IMR-90 (cell line): ENCODE measurements around the gene SYNE3. TPM values are rescaled to one million over a fixed set of nuclear protein-coding genes. Genes with fewer than 3 reads are reported as not detected.
A peak's percentile ranks its signal among the peaks of the same experiment; 100 is the strongest.

Experiments used
- ATAC-seq: fragments of 200-7000 bp; cut with Tn5 transposase; 2 replicates; pipeline ENCODE4 v1.9.1; 2020; ENCODE audit warnings: low read depth, mild to moderate bottlenecking, moderate library complexity
- BruUV-seq: library from RNA; stranded (reverse); fragments of 400-500 nt; replicated peaks from 2 replicates; lab custom pipeline; 2021; lab: Mats Ljungman, UMichigan
- CTCF ChIA-PET: fragments of 300-600 bp; formaldehyde crosslinking; extraction: SDS; loops from one replicate; lab custom pipeline; 2021; ENCODE audit warnings: antibody characterized with exemption; lab: Yijun Ruan, JAX
- POLR2A ChIA-PET: fragments of 300-600 bp; sonication (Branson Sonifier 250); formaldehyde crosslinking; loops from one replicate; lab custom pipeline; 2022; ENCODE audit warnings: antibody characterized with exemption; ENCODE audit not compliant: unreplicated experiment; lab: Charles Lee
- DNase-seq: peaks from one replicate; pipeline ENCODE4 v3.0.0; 2013
- H2AFZ ChIP-seq: replicated peaks from 2 replicates; pipeline ENCODE3; 2013; ENCODE audit warnings: low read length, mild to moderate bottlenecking; ENCODE audit not compliant: poor library complexity
- H2AK5ac ChIP-seq: 2 replicates; pipeline ENCODE4 v1.6.1; 2013; ENCODE audit warnings: low read depth, low read length, inconsistent platforms
- H2AK9ac ChIP-seq: replicated peaks from 2 replicates; pipeline ENCODE3; 2013; ENCODE audit warnings: mild to moderate bottlenecking, low read depth, low read length, moderate library complexity; ENCODE audit not compliant: poor library complexity
- H2BK120ac ChIP-seq: 2 replicates; pipeline ENCODE4 v1.6.1; 2013; ENCODE audit warnings: low read depth, low read length, inconsistent platforms
- H2BK15ac ChIP-seq: 3 replicates; pipeline ENCODE4 v1.6.1; 2013; ENCODE audit warnings: low read depth, low read length, inconsistent platforms
- H2BK20ac ChIP-seq: 2 replicates; pipeline ENCODE4 v1.6.1; 2013; ENCODE audit warnings: low read depth, mild to moderate bottlenecking, inconsistent platforms, low read length, moderate library complexity
- H2BK5ac ChIP-seq: 2 replicates; pipeline ENCODE4 v1.6.1; 2013; ENCODE audit warnings: mild to moderate bottlenecking, low read depth, low read length, inconsistent platforms; ENCODE audit not compliant: poor library complexity, severe bottlenecking
- H3K14ac ChIP-seq: replicated peaks from 2 replicates; pipeline ENCODE4 v1.6.1; 2013; ENCODE audit warnings: low read depth, low read length, inconsistent platforms
- H3K18ac ChIP-seq: 2 replicates; pipeline ENCODE4 v1.6.1; 2013; ENCODE audit warnings: low read depth, low read length, control low read depth
- H3K23ac ChIP-seq: 2 replicates; pipeline ENCODE4 v1.6.1; 2013; ENCODE audit warnings: low read depth, low read length, inconsistent platforms
- H3K27ac ChIP-seq: 2 replicates; pipeline ENCODE4 v1.5.1; 2013; ENCODE audit warnings: mild to moderate bottlenecking, control low read depth, low read length; ENCODE audit not compliant: insufficient read depth
- H3K27me3 ChIP-seq: 2 replicates; pipeline ENCODE4 v1.6.1; 2013; ENCODE audit warnings: low read length; ENCODE audit not compliant: control insufficient read depth, insufficient read depth
- H3K36me3 ChIP-seq: 2 replicates; pipeline ENCODE4 v1.6.1; 2013; ENCODE audit warnings: low read length, mixed read lengths; ENCODE audit not compliant: control insufficient read depth, insufficient read depth
- H3K4ac ChIP-seq: 2 replicates; pipeline ENCODE4 v1.6.1; 2013; ENCODE audit warnings: low read depth, low read length, inconsistent platforms
- H3K4me1 ChIP-seq: 2 replicates; pipeline ENCODE4 v1.6.1; 2013; ENCODE audit warnings: low read length, mixed read lengths; ENCODE audit not compliant: control insufficient read depth, insufficient read depth
- H3K4me2 ChIP-seq: 2 replicates; pipeline ENCODE4 v1.6.1; 2013; ENCODE audit warnings: low read depth, mild to moderate bottlenecking, control low read depth, low read length, moderate library complexity
- H3K4me3 ChIP-seq: 2 replicates; pipeline ENCODE4 v1.5.1; 2013; ENCODE audit warnings: low read depth, mild to moderate bottlenecking, control low read depth, low read length, moderate library complexity; ENCODE audit not compliant: insufficient read depth
- H3K56ac ChIP-seq: 2 replicates; pipeline ENCODE4 v1.6.1; 2013; ENCODE audit warnings: low read length, inconsistent platforms; ENCODE audit not compliant: insufficient read depth; ENCODE audit errors: extremely low read depth
- H3K79me1 ChIP-seq, 2 experiments: 2 replicates each; pipeline ENCODE4 v1.6.1; 2013; ENCODE audit warnings: low read length in 2 of 2, inconsistent platforms in 1 of 2, low read depth in 1 of 2
- H3K9ac ChIP-seq: 2 replicates; pipeline ENCODE4 v1.6.1; 2013; ENCODE audit warnings: low read depth, low read length, control low read depth
- H3K9me1 ChIP-seq: 2 replicates; pipeline ENCODE4 v1.6.1; 2013; ENCODE audit warnings: low read length, inconsistent platforms; ENCODE audit not compliant: insufficient read depth
- H3K9me3 ChIP-seq: 2 replicates; pipeline ENCODE4 v1.6.1; 2013; ENCODE audit warnings: low read length; ENCODE audit not compliant: control insufficient read depth, insufficient read depth
- H4K20me1 ChIP-seq: 2 replicates; pipeline ENCODE4 v1.6.1; 2013; ENCODE audit warnings: low read length, inconsistent platforms; ENCODE audit not compliant: insufficient read depth
- H4K5ac ChIP-seq: 2 replicates; pipeline ENCODE4 v1.6.1; 2013; ENCODE audit warnings: mild to moderate bottlenecking, low read depth, low read length, control low read depth
- H4K8ac ChIP-seq, 2 experiments: 2 replicates each; pipeline ENCODE4 v1.6.1; 2013; ENCODE audit warnings: low read depth in 2 of 2, low read length in 2 of 2, control low read depth in 1 of 2, inconsistent platforms in 1 of 2
- H4K91ac ChIP-seq: 2 replicates; pipeline ENCODE4 v1.6.1; 2013; ENCODE audit warnings: low read depth, low read length, inconsistent platforms; ENCODE audit not compliant: insufficient read depth
- BHLHE40 ChIP-seq: fragments of 150-350 bp; IDR thresholded peaks from 2 replicates; pipeline ENCODE4 v1.6.1; 2016; ENCODE audit warnings: mild to moderate bottlenecking, low read depth, low read length
- CHD1 ChIP-seq: IDR thresholded peaks from 2 replicates; pipeline ENCODE4 v1.6.1; 2012; ENCODE audit warnings: low read depth, low read length, improper control_type of control experiment
- ELK1 ChIP-seq: fragments of 150-350 bp; IDR thresholded peaks from 2 replicates; pipeline ENCODE4 v1.6.1; 2016; ENCODE audit warnings: low read depth, mild to moderate bottlenecking, low read length, moderate library complexity, borderline replicate concordance
- FOS ChIP-seq: fragments of 150-350 bp; IDR thresholded peaks from 2 replicates; pipeline ENCODE4 v1.6.1; 2016; ENCODE audit warnings: low read depth, low read length
- MAZ ChIP-seq: IDR thresholded peaks from 2 replicates; pipeline ENCODE4 v1.6.1; 2012; ENCODE audit warnings: low read depth, mild to moderate bottlenecking, low read length, improper control_type of control experiment, moderate library complexity, borderline replicate concordance
- MXI1 ChIP-seq: IDR thresholded peaks from 2 replicates; pipeline ENCODE4 v1.6.1; 2012; ENCODE audit warnings: low read depth, mild to moderate bottlenecking, low read length, moderate library complexity, borderline replicate concordance
- POLR2A ChIP-seq: IDR thresholded peaks from 2 replicates; pipeline ENCODE4 v1.6.1; 2012; ENCODE audit warnings: mild to moderate bottlenecking, low read depth, low read length
- WGBS, 2 experiments: methylation state at CpG; one replicate each; pipeline versions ENCODE4 v1.1.5 to v1.1.7; 2013; ENCODE audit warnings: missing lambda C conversion rate in 2 of 2; ENCODE audit not compliant: insufficient read length in 1 of 2; ENCODE audit errors: extremely low coverage in 2 of 2; 5-methylcytosine and 5-hydroxymethylcytosine counted together
- dilution Hi-C: fragments of 300-500 bp; cut with HindIII; formaldehyde crosslinking; loops from one replicate; pipeline ENCODE4 v1.14.3; 2018; ENCODE audit warnings: low sequenced_read_pairs; ENCODE audit not compliant: unreplicated experiment
- in situ Hi-C: fragments of 300-500 bp; cut with MboI; formaldehyde crosslinking; loops from 3 replicates; pipeline ENCODE4 v1.14.3; 2019; ENCODE audit warnings: low sequenced_read_pairs, inconsistent platforms, mixed read lengths
- intact Hi-C: fragments of 100-400 bp; cut with micrococcal nuclease; formaldehyde crosslinking; loops from 2 replicates; pipeline ENCODE4 v1.10.0; 2022
- polyA plus RNA-seq, 3 experiments: library from polyadenylated mRNA; depleted of rRNA; stranded (reverse); fragments of >200 nt; gene quantifications; 2 replicates each; pipeline ENCODE4 v1.2.3, GENCODE V29; 2012; ENCODE audit warnings: low replicate concordance in 1 of 3
- total RNA-seq: library from RNA; depleted of rRNA; stranded (reverse); fragments of >200 nt; gene quantifications from 2 replicates; pipeline ENCODE4 v1.2.3, GENCODE V29; 2012

SYNE3 gene
- total and polyA plus RNA-seq, 2 of the 4 experiments (the other 2 are of a cell fraction) = 2.9 to 5.0 TPM

GRCh38 chr14:95530473-95531276 lies 14.2 kb upstream of the SYNE3 start (continued):
- TF ChIP-seq BHLHE40 (no peak), FOS (no peak), CHD1 (no peak)

- H3K14ac ChIP-seq = no peak overlapping the region
- no peak overlapping the region for H3K4me2 ChIP-seq
- H3K4ac ChIP-seq = peak overlapping the region; percentile 43; the same call in 1 of the 2 replicates
- peaks cover 18% of the 10 kb centered on the region for H3K9me1 ChIP-seq
- H3K9me3 ChIP-seq = no peaks in the 10 kb centered on the region
- H3K27me3 ChIP-seq = no peaks in the 10 kb centered on the region
- ATAC-seq = no peak
- DNase-seq = no peak
- no peak overlapping the region for H2BK20ac ChIP-seq
- H3K56ac ChIP-seq = no peak overlapping the region
- H2BK5ac ChIP-seq = no peak overlapping the region
- dilution Hi-C loops = no loop called here
- peaks cover 22 to 68% of the 10 kb centered on the region in 2 experiments for H3K79me1 ChIP-seq
- no peak for TF ChIP-seq CHD1
- no peak for TF ChIP-seq ELK1
- no peak for TF ChIP-seq POLR2A
- TF ChIP-seq MXI1 = no peak
- no peak for TF ChIP-seq MAZ
- no peak overlapping the region for H2BK15ac ChIP-seq
- H3K9ac ChIP-seq = no peak overlapping the region
- 0 out of 2 replicates have a peak overlapping the region, but pooled peaks have one; percentile 12 for H2BK120ac ChIP-seq
- H3K4me3 ChIP-seq = no peak overlapping the region
- intact Hi-C loops = loop anchor here (5.0 kb wide), 1 partner anchor 67 kb away; no protein-coding TSS in a partner anchor
- peaks cover 28% of the 10 kb centered on the region for H3K4me1 ChIP-seq
- no peak overlapping the region for H4K91ac ChIP-seq
- BruUV-seq = no TSS peak
- H2AK9ac ChIP-seq = no peak overlapping the region
- peaks cover 9% of the 10 kb centered on the region; the same call in 1 of the 2 replicates for H4K20me1 ChIP-seq
- in situ Hi-C loops = loop anchor here (5.0 to 25.0 kb wide), 2 partner anchors 87 to 733 kb away; partner anchors contain the start of gene BDKRB1
- no peak overlapping the region for H4K8ac ChIP-seq
- H4K5ac ChIP-seq = no peak overlapping the region
- H3K27ac ChIP-seq = no peak overlapping the region
- POLR2A ChIA-PET = no interaction called here
- H2AFZ ChIP-seq = no peak overlapping the region
- no peak overlapping the region for H3K18ac ChIP-seq
- WGBS, 2 experiments = 100% methylated on average over 1 of the region's 7 CpGs; no CpG with 5 or more reads in 1 of the 2 experiments
- no peak overlapping the region for H3K23ac ChIP-seq
- H3K36me3 ChIP-seq = no peaks in the 10 kb centered on the region
- CTCF ChIA-PET = interaction anchor here (0.6 to 4.2 kb wide), 2 partner anchors 86 to 243 kb away, joined by 3 to 23 read pairs; no protein-coding TSS in a partner anchor
- peak overlapping the region; percentile 34; the same call in 1 of the 2 replicates for H2AK5ac ChIP-seq
These were observed 12.8 kb upstream of the SYNE3 start for GRCh38 chr14:95529216-95529615.
